HEK293 (cell line): Measurements from ENCODE around the gene SCAMP2.

Experiments
- CTCF ChIA-PET: fragments of 350-600 bp; formaldehyde crosslinking; extraction: SDS; loops from one replicate; lab custom pipeline; 2021; ENCODE audit warnings: antibody characterized with exemption; lab: Yijun Ruan, JAX
- POLR2A ChIA-PET: fragments of 300-600 bp; formaldehyde crosslinking; extraction: SDS; loops from one replicate; lab custom pipeline; 2020; ENCODE audit warnings: antibody characterized with exemption, inconsistent platforms; lab: Yijun Ruan, JAX
- H3K27ac ChIP-seq: fragments of 200-500 bp; sonication (Bioruptor generic); 2 replicates; pipeline ENCODE4 v1.5.1; 2014; ENCODE audit warnings: low read depth, low read length, control low read depth, inconsistent platforms; ENCODE audit errors: extremely low read depth
- H3K36me3 ChIP-seq, 2 experiments: fragments of 200-500 bp in 1 of 2; sonication (Bioruptor generic) in 1 of 2; 1 replicate in 1 of 2; 2 replicates in 1 of 2; pipeline ENCODE4 v1.5.1; 2014 to 2017; ENCODE audit warnings: inconsistent platforms in 2 of 2, low read length in 2 of 2; ENCODE audit not compliant: control insufficient read depth in 2 of 2, insufficient read depth in 1 of 2
- H3K4me1 ChIP-seq: fragments of 200-500 bp; sonication (Bioruptor generic); 2 replicates; pipeline ENCODE4 v1.5.1; 2014; ENCODE audit warnings: mild to moderate bottlenecking, low read length, inconsistent platforms; ENCODE audit not compliant: control insufficient read depth, insufficient read depth
- H3K4me3 ChIP-seq: 2 replicates; pipeline ENCODE4 v1.5.1; 2011; ENCODE audit warnings: low read depth, mild to moderate bottlenecking, control low read depth, low read length, moderate library complexity
- H3K9me3 ChIP-seq: fragments of 200-500 bp; sonication (Bioruptor generic); 2 replicates; pipeline ENCODE4 v1.5.1; 2014; ENCODE audit warnings: low read depth, low read length, inconsistent platforms; ENCODE audit not compliant: control insufficient read depth, insufficient read depth
- PRDM1 ChIP-seq: fragments of 450-650 bp; formaldehyde crosslinking; IDR thresholded peaks from 2 replicates; pipeline ENCODE4; 2016; ENCODE audit warnings: missing biosample characterization, missing genetic modification characterization
- PRDM6 ChIP-seq: fragments of 450-650 bp; formaldehyde crosslinking; IDR thresholded peaks from 2 replicates; pipeline ENCODE4 v1.5.1; 2017; ENCODE audit warnings: missing biosample characterization, missing genetic modification characterization
- REPIN1 ChIP-seq: fragments of 450-650 bp; formaldehyde crosslinking; IDR thresholded peaks from 2 replicates; pipeline ENCODE4 v1.5.1; 2017; ENCODE audit warnings: missing biosample characterization, missing genetic modification characterization, low read depth
- REST ChIP-seq: fragments of 450-650 bp; formaldehyde crosslinking; IDR thresholded peaks from 2 replicates; pipeline ENCODE4 v1.5.1; 2016; ENCODE audit warnings: missing biosample characterization, missing genetic modification characterization
- WT1 ChIP-seq: fragments of 450-650 bp; formaldehyde crosslinking; IDR thresholded peaks from 2 replicates; pipeline ENCODE4 v1.5.1; 2016; ENCODE audit warnings: missing biosample characterization, missing genetic modification characterization
- ZBTB17 ChIP-seq: fragments of 450-650 bp; formaldehyde crosslinking; IDR thresholded peaks from 2 replicates; pipeline ENCODE4 v1.5.1; 2016; ENCODE audit warnings: missing biosample characterization, missing genetic modification characterization
- ZEB2 ChIP-seq: fragments of 450-650 bp; formaldehyde crosslinking; IDR thresholded peaks from 2 replicates; pipeline ENCODE4 v1.5.1; 2016; ENCODE audit warnings: missing biosample characterization, missing genetic modification characterization
- ZFHX2 ChIP-seq: fragments of 450-650 bp; formaldehyde crosslinking; conservative IDR thresholded peaks from 2 replicates; pipeline ENCODE4 v1.5.1; 2016; ENCODE audit warnings: missing biosample characterization, missing genetic modification characterization
- ZFP3 ChIP-seq: fragments of 450-650 bp; formaldehyde crosslinking; IDR thresholded peaks from 2 replicates; pipeline ENCODE4 v1.5.1; 2016; ENCODE audit warnings: low read depth, missing biosample characterization, missing genetic modification characterization
- ZFP41 ChIP-seq: fragments of 450-650 bp; formaldehyde crosslinking; IDR thresholded peaks from 2 replicates; pipeline ENCODE4 v1.5.1; 2016; ENCODE audit warnings: missing biosample characterization, missing genetic modification characterization, borderline replicate concordance
- ZNF140 ChIP-seq: fragments of 450-650 bp; formaldehyde crosslinking; IDR thresholded peaks from 2 replicates; pipeline ENCODE4 v1.5.1; 2016; ENCODE audit warnings: missing biosample characterization, missing genetic modification characterization
- ZNF211 ChIP-seq: fragments of 450-650 bp; formaldehyde crosslinking; IDR thresholded peaks from 2 replicates; pipeline ENCODE4 v1.5.1; 2016; ENCODE audit warnings: low read depth, missing biosample characterization, missing genetic modification characterization
- ZNF24 ChIP-seq: fragments of 450-650 bp; formaldehyde crosslinking; IDR thresholded peaks from 2 replicates; pipeline ENCODE4 v1.5.1; 2016; ENCODE audit warnings: missing biosample characterization, missing genetic modification characterization
- ZSCAN16 ChIP-seq: fragments of 450-650 bp; formaldehyde crosslinking; IDR thresholded peaks from 2 replicates; pipeline ENCODE4 v1.5.1; 2016; ENCODE audit warnings: missing biosample characterization, missing genetic modification characterization

SCAMP2 gene

GRCh38 chr15:74866090-74866489, 7.1 kb downstream of the SCAMP2 start:
- no peak overlapping the region for H3K4me3 ChIP-seq
- ChIA-PET CTCF (interaction anchor here (0.5 kb wide), 1 partner anchor 35 kb away, joined by 3 read pairs; no protein-coding TSS in a partner anchor), POLR2A (interaction anchor here (0.6 kb wide), 1 partner anchor 16 kb away, joined by 5 read pairs; no protein-coding TSS in a partner anchor)
- no peaks in the 10 kb centered on the region for H3K9me3 ChIP-seq
- H3K36me3 ChIP-seq = peaks cover 8 to 30% of the 10 kb centered on the region in 2 experiments; a peak in 2 of 3 replicates
- peaks cover 11% of the 10 kb centered on the region for H3K4me1 ChIP-seq
- TF ChIP-seq REST (tag by site-specific recombination) = no peak
- peak; percentile 45; the same call in 1 of the 2 replicates for TF ChIP-seq WT1
- TF ChIP-seq ZEB2 = peak; percentile 51; the same call in 1 of the 2 replicates
- peak; percentile 55; the same call in 1 of the 2 replicates for TF ChIP-seq PRDM1 (tag by site-specific recombination)
- TF ChIP-seq ZFHX2 (tag by site-specific recombination) = no peak
- no peak for TF ChIP-seq ZFP41 (tag by site-specific recombination)
- no peak for TF ChIP-seq REPIN1
- no peak overlapping the region for H3K27ac ChIP-seq

GRCh38 chr15:74865316-74865715, 7.8 kb downstream of the SCAMP2 start:
- CTCF ChIA-PET = interaction anchor here (1.0 kb wide), 1 partner anchor 36 kb away, joined by 4 read pairs; no protein-coding TSS in a partner anchor
- H3K4me1 ChIP-seq = peaks cover 7% of the 10 kb centered on the region

GRCh38 chr15:74864296-74864695, 8.9 kb downstream of the SCAMP2 start:
- CTCF ChIA-PET = interaction anchor here (0.6 kb wide), 1 partner anchor 9 kb away, joined by 3 read pairs; no protein-coding TSS in a partner anchor
- Histone ChIP-seq H3K4me1 (peaks cover 7% of the 10 kb centered on the region; the same call in 1 of the 2 replicates), H3K36me3 (peaks cover 8 to 21% of the 10 kb centered on the region in 2 experiments; a peak in 2 of 3 replicates), H3K9me3 (no peaks in the 10 kb centered on the region)
- no peak for TF ChIP-seq ZNF140 (tag by site-specific recombination)
- no peak for TF ChIP-seq ZSCAN16 (tag by site-specific recombination)
- TF ChIP-seq ZNF211 (tag by site-specific recombination) = no peak
- no peak for TF ChIP-seq ZFP3 (tag by site-specific recombination)
- no peak for TF ChIP-seq ZNF24 (tag by site-specific recombination)
- TF ChIP-seq, all 188 proteins: peak for 0
- POLR2A ChIA-PET = interaction anchor here (0.6 to 0.7 kb wide), 2 partner anchors 17 to 104 kb away, joined by 3 to 6 read pairs; no protein-coding TSS in a partner anchor
- H3K4me3 ChIP-seq = no peak overlapping the region
- H3K27ac ChIP-seq = no peak overlapping the region

More at GRCh38 chr15:74865316-74865715, 7.8 kb downstream of the SCAMP2 start:
- no peak overlapping the region for H3K4me3 ChIP-seq
- no peak for TF ChIP-seq PRDM6 (tag by site-specific recombination)
- peak; percentile 44 for TF ChIP-seq ZBTB17 (tag by site-specific recombination)
- peaks cover 8 to 30% of the 10 kb centered on the region in 2 experiments; a peak in 2 of 3 replicates for H3K36me3 ChIP-seq
- no peaks in the 10 kb centered on the region for H3K9me3 ChIP-seq
- POLR2A ChIA-PET = interaction anchor here (0.6 kb wide), 1 partner anchor 33 kb away, joined by 3 read pairs; no protein-coding TSS in a partner anchor
- no peak overlapping the region for H3K27ac ChIP-seq
